ENCODE measurements around the gene TNFSF8. TPM values are rescaled to one million over a fixed set of nuclear protein-coding genes. Genes with fewer than 3 reads are reported as not detected.

TNFSF8 gene
- total RNA-seq, 1 donor from 2014 or later, result not detected

DNA sequence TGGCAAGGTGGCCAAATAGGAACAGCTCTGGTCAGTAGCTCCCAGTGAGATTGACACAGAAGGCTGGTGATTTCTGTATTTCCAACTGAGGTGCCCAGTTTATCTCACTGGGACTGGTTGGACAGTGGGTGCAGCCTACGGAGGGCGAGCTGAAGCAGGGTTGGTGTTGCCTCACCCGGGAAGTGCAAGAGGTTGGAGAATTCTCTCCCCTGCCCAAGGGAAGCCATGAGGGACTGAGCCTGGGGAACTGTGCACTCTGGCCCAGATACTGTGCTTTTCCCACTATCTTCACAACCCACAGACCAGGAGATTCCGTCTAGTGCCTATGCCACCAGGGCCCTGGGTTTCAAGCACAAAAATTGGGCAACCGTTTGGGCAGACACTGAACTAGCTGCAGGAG, 61.0 kb downstream of the TNFSF8 start:
- TF ChIP-seq, protein P1, sequence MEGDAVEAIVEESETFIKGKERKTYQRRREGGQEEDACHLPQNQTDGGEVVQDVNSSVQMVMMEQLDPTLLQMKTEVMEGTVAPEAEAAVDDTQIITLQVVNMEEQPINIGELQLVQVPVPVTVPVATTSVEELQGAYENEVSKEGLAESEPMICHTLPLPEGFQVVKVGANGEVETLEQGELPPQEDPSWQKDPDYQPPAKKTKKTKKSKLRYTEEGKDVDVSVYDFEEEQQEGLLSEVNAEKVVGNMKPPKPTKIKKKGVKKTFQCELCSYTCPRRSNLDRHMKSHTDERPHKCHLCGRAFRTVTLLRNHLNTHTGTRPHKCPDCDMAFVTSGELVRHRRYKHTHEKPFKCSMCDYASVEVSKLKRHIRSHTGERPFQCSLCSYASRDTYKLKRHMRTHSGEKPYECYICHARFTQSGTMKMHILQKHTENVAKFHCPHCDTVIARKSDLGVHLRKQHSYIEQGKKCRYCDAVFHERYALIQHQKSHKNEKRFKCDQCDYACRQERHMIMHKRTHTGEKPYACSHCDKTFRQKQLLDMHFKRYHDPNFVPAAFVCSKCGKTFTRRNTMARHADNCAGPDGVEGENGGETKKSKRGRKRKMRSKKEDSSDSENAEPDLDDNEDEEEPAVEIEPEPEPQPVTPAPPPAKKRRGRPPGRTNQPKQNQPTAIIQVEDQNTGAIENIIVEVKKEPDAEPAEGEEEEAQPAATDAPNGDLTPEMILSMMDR (IDR thresholded peaks at IDR 0.05; ENCODE audit: insufficient read depth, low read length, poor library complexity, severe bottlenecking), result no peak
- DNase-seq (ENCODE audit: low read depth), result no peak
- no peak overlapping the region for H3K4me3 ChIP-seq (ENCODE audit: low read depth, low read length)
- no peaks in the 10 kb centered on the region for H3K27me3 ChIP-seq (ENCODE audit: control insufficient read depth, insufficient read depth, low read length)
- H3K36me3 ChIP-seq (ENCODE audit: control insufficient read depth, insufficient read depth, low read length), result no peaks in the 10 kb centered on the region

DNA sequence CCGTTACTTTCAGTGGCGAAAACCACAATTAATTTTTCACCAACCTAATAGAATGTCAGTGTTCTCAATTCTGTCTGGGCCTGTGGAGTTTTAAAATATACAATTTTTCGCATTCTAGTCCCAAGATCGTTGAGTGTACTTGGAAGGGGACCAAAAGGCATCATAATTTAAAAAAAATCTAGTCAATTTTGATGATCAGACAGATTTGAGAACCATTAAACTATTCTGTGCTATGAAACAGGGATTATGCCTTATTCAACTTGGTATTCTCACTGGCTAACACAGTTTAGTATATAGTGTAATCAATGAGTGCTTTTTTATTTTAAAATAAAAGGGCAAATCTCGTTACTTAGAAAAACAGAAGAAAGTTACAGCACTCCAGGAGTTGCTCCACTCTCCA, 63.1 kb downstream of the TNFSF8 start:
- no peak for DNase-seq (ENCODE audit: low read depth)
- H3K27me3 ChIP-seq (ENCODE audit: control insufficient read depth, insufficient read depth, low read length), result no peaks in the 10 kb centered on the region
- H3K36me3 ChIP-seq (ENCODE audit: control insufficient read depth, insufficient read depth, low read length), result no peaks in the 10 kb centered on the region
- H3K4me3 ChIP-seq (ENCODE audit: low read depth, low read length), result no peak overlapping the region
- TF ChIP-seq, protein P1 (IDR thresholded peaks at IDR 0.05; ENCODE audit: insufficient read depth, low read length, poor library complexity, severe bottlenecking), result no peak

DNA sequence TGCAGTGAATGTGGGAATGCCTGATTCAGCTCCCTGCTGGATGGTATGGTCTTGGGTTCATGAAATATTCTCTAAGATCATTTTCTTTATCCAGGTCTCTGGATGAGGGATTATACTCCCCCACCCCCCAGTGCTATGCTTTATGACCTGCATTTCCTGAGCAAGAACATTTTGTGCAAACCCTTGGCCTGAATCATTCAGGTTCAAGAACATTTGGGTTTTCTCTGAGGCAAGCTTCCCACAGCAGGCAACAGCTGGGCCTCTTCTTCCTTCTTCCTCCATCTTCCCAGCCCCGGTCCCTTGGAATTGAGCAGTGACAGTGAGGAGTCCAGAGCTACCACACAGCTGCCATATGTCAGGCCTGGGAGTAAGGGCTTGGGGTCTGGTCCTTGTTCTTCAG, 65.9 kb downstream of the TNFSF8 start:
- DNase-seq (ENCODE audit: low read depth), result no peak
- TF ChIP-seq, protein P1 (IDR thresholded peaks at IDR 0.05; ENCODE audit: insufficient read depth, low read length, poor library complexity, severe bottlenecking), result no peak
- no peak overlapping the region for H3K4me3 ChIP-seq (ENCODE audit: low read depth, low read length)
- H3K27me3 ChIP-seq (ENCODE audit: control insufficient read depth, insufficient read depth, low read length), result no peaks in the 10 kb centered on the region
- no peaks in the 10 kb centered on the region for H3K36me3 ChIP-seq (ENCODE audit: control insufficient read depth, insufficient read depth, low read length)

DNA sequence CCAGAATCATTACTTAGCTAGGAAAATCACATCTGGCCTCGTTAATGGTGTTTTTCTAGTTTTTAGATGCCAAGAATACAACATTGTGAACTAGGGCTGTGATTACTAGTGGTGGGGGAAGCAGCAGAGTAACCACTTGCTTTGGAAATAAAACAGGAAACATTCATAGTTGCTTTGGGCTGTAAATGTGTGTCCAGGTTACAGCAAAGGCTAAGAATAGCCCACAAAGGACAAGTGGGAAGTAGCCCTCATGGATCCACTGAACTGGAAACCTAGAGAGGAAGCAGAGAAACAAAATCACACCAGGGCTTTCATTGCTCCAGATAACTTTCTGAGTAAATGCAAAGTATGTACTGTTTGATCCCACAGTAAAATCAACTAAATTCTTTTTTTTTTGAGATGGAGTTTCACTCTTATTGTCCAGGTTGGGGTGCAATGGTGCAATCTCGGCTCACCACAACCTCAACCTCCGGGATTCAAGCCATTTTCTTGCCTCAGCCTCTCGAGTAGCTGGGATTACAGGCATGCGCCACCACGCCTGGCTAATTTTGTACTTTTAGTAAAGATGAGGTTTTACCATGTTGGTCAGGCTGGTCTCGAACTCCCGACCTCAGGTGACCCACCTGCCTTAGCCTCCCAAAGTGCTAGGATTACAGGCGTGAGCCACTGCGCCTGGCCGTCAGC, 68.3 kb downstream of the TNFSF8 start:
- DNase-seq (ENCODE audit: low read depth), result no peak
- TF ChIP-seq, protein P1 (IDR thresholded peaks at IDR 0.05; ENCODE audit: insufficient read depth, low read length, poor library complexity, severe bottlenecking), result no peak

DNA sequence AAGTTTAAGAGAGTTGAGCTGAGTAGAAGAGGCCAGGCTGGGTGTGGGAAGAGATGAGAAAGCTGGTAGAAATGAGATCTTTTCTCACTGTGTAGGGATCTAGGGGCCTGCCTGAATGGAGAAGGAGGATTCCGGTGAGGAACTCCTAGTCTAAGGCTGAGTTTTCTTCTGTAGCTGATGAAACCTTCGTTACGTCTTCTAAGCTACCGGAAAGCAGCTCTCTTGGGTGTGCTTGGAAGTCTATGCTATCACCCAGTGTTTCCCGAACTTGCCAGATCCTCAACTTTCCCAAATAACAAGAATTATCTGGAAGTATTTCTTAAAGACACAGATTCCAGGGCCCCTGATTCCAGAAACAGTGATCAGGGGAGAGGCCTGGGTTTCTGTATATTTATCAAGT, 69.1 kb downstream of the TNFSF8 start:
- H3K36me3 ChIP-seq (ENCODE audit: control insufficient read depth, insufficient read depth, low read length), result no peaks in the 10 kb centered on the region
- DNase-seq (ENCODE audit: low read depth), result no peak
- no peaks in the 10 kb centered on the region for H3K27me3 ChIP-seq (ENCODE audit: control insufficient read depth, insufficient read depth, low read length)
- TF ChIP-seq, protein P1 (IDR thresholded peaks at IDR 0.05; ENCODE audit: insufficient read depth, low read length, poor library complexity, severe bottlenecking), result no peak
- no peak overlapping the region for H3K4me3 ChIP-seq (ENCODE audit: low read depth, low read length)

More for the DNA sequence above, 68.3 kb downstream of the TNFSF8 start:
- Histone ChIP-seq H3K36me3 (ENCODE audit: control insufficient read depth, insufficient read depth, low read length) (no peaks in the 10 kb centered on the region), H3K27me3 (ENCODE audit: control insufficient read depth, insufficient read depth, low read length) (no peaks in the 10 kb centered on the region), H3K4me3 (ENCODE audit: low read depth, low read length) (no peak overlapping the region)

DNA sequence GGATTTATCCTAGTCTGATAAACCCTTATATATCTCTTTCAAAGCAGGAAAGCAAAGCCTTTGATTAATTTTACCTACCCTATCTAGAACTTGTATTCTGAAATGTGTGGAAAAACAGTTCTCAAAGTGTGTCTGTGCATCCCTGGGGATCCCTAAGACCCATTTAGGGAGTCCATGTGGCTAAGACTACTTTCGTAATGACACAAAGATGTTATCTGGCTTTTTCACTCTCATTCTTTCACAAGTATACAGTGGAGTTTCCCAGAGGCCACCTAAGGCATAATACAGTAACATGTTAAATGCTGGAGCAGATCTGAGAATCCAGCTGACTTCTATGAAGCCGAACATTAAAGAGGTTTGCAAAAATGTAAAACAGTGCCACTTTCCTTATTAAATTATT, 70.2 kb downstream of the TNFSF8 start:
- Histone ChIP-seq H3K4me3 (ENCODE audit: low read depth, low read length) (no peak overlapping the region), H3K36me3 (ENCODE audit: control insufficient read depth, insufficient read depth, low read length) (no peaks in the 10 kb centered on the region), H3K27me3 (ENCODE audit: control insufficient read depth, insufficient read depth, low read length) (no peaks in the 10 kb centered on the region)
- DNase-seq (ENCODE audit: low read depth), result no peak
- TF ChIP-seq, protein P1 (IDR thresholded peaks at IDR 0.05; ENCODE audit: insufficient read depth, low read length, poor library complexity, severe bottlenecking), result no peak
